Germinal center (tissue), 1 donor: Measurements from ENCODE around the gene LMOD1.
"Not testable (repeated sequence)": the region's sequence is repeated elsewhere in the genome, so short reads cannot be mapped to it uniquely, and the experiment has no call there.

ENCODE experiments used
- DNase-seq: peaks from one replicate; pipeline ENCODE4 v3.0.0; 2012; ENCODE audit warnings: mixed read lengths, low spot score

Gene LMOD1

DNA sequence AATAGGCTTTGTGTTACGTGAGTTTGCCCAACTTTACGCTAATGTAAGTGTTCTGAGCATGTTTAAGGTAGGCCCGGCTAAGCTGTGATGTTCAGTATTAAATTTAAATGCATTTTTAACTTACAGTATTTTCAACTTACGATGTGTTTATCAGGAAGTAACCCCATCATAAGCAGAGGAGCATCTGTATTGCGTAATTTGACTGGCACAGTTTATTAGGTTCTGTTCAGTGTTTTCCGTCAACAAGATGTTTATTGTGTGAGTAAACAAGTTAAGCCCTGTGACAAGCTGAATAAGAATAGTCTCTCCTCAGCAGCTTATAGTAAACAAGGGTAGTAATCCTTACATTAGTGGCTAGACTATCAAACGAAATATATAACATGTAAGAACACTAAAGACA is 84.9 kb downstream of the LMOD1 start:
- no peak for DNase-seq

GRCh38 chr1:201859424-201859823 is 86.9 kb downstream of the LMOD1 start:
- DNase-seq = no peak

GRCh38 chr1:201856722-201857121 is 89.6 kb downstream of the LMOD1 start:
- not testable (repeated sequence) for DNase-seq

GRCh38 chr1:201851949-201852348 is 94.4 kb downstream of the LMOD1 start:
- DNase-seq = no peak

DNA sequence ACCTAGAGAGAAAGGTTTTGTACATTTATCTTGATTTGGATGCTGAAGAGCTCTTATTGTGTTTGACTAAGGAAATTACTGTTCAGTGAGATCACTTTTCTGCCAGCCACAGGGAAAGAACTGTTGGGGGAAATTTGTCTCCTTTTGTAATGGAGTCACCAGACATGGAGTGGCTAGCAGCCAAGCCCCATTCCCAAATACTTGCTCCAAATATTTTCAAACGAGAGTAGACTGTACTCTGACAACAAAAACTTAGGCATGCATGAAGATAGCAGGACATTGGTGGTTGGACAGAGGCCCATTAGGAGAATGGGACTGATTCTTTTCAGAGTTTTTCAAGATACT is 96.3 kb downstream of the LMOD1 start:
- DNase-seq = no peak

DNA sequence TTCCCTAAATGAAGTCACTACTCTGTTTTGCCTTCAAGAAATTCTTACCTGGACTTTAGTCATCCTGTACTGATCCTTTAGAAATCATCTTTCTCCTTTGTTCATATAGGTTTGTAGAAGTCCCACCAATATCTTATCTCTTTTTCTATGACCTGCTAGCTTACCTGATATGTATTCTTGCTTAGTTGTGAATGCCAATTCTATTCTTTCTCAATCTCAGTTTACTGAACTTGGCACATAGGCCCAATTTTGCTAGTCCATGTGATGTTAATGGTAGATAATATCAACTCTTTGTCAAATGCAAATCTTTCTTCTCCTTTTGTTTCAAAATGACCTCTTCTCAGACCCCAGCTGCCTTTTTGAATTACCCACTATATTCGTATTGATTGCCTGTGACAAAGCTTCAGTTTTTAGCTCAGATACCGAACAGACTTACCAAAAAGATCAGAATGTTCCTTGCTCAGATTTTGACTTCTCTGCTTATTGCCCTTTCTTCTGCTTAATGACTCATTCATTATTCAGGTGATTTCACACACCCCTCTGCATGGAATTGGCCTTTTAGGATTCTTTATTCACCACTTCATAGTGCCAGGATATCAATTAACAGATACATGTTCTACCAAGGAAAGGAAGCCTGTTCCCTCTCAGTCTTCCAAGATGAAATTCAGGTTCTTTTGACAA is 96.8 kb downstream of the LMOD1 start:
- no peak for DNase-seq

GRCh38 chr1:201848230-201848629 is 98.1 kb downstream of the LMOD1 start:
- no peak for DNase-seq

DNA sequence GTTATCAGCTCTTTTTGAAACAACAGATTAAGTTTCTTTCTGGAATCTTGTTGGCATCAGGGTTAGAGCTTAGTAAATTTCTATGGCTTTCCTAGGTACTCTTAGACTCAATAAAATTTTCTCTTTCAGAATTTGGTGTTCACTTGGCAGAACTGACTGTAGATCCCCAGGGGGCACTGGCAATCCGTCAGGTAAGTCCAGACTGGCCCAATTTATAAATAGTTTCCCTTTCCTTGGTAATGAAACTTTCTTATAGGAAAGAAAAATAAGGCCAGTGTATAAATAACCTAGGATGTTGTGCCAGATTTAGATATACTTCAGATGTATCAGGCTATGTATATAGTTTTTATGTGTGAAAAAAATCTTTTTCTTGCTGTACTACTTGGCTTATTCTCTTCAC is 99.2 kb downstream of the LMOD1 start:
- no peak for DNase-seq
